Suprapubic skin (tissue), 4 donors: ENCODE measurements around the gene RNF175. TPM values are rescaled to one million over a fixed set of nuclear protein-coding genes. Genes with fewer than 3 reads are reported as not detected.

Experiments used
- DNase-seq, 2 donors: peaks; one replicate each; pipeline ENCODE4 v3.0.0-alpha.2; 2019; ENCODE audit warnings: low spot score in 2 of 2
- H3K27ac ChIP-seq: fragments of 200-600 bp; sonication (generic); one replicate; pipeline ENCODE4 v1.5.1; 2019
- H3K27me3 ChIP-seq: fragments of 200-600 bp; sonication (generic); one replicate; pipeline ENCODE4 v1.5.1; 2019
- H3K36me3 ChIP-seq: fragments of 200-600 bp; sonication (generic); one replicate; pipeline ENCODE4 v1.5.1; 2019
- H3K4me1 ChIP-seq: fragments of 200-600 bp; sonication (generic); one replicate; pipeline ENCODE4 v1.5.1; 2019
- H3K4me3 ChIP-seq: fragments of 200-600 bp; sonication (generic); one replicate; pipeline ENCODE4 v1.5.1; 2019; ENCODE audit warnings: mild to moderate bottlenecking
- H3K9me3 ChIP-seq: fragments of 200-600 bp; sonication (generic); one replicate; pipeline ENCODE4 v1.5.1; 2019
- CTCF ChIP-seq, 2 donors: fragments of 200-600 bp in 1 of 2; fragments of 450-650 bp in 1 of 2; sonication (generic) in 1 of 2; IDR thresholded peaks; one replicate each; pipeline ENCODE4 v1.5.1; 2016 to 2019; ENCODE audit warnings: antibody characterized with exemption in 2 of 2, mild to moderate bottlenecking in 1 of 2, moderate library complexity in 1 of 2
- EP300 ChIP-seq: sonication (generic); formaldehyde crosslinking; IDR thresholded peaks from one replicate; pipeline ENCODE4 v1.6.1; 2017; ENCODE audit warnings: antibody characterized with exemption
- POLR2A ChIP-seq, 2 donors: fragments of 450-650 bp; IDR thresholded peaks; one replicate each; pipeline ENCODE4 v1.6.1; 2017; ENCODE audit warnings: antibody characterized with exemption in 2 of 2, mild to moderate bottlenecking in 2 of 2, moderate library complexity in 2 of 2
- POLR2AphosphoS5 ChIP-seq, 3 donors: sonication (generic); formaldehyde crosslinking; IDR thresholded peaks; one replicate each; pipeline ENCODE4 v1.6.1; 2017; ENCODE audit warnings: antibody characterized with exemption in 3 of 3
- WGBS: methylation state at CpG from one replicate; pipeline ENCODE4 v1.1.5; 2018; 5-methylcytosine and 5-hydroxymethylcytosine counted together
- total RNA-seq, 4 donors: library from RNA; depleted of rRNA; stranded (reverse); fragments of >200 nt; gene quantifications; one replicate each; pipeline ENCODE4 v1.1.0, GENCODE V29; 2016

Gene RNF175
- not detected for total RNA-seq

GRCh38 chr4:153759407-153760316 is at the start of gene RNF175:
RNF175 (minus strand) TSS chr4:153760024; CDS start chr4:153759862, 162 bp downstream.
- WGBS = 11% methylated on average over 37 of the region's 76 CpGs
- peaks cover 13% of the 10 kb centered on the region for H3K4me1 ChIP-seq
- no peak for TF ChIP-seq POLR2AphosphoS5 (IDR thresholded peaks at IDR 0.05)
- TF ChIP-seq EP300 = no peak
- no peak for TF ChIP-seq POLR2A (IDR thresholded peaks at IDR 0.05)
- TF ChIP-seq CTCF (IDR thresholded peaks at IDR 0.05) = no peak
- peak within 1 kb of the TSS; percentile 68 for H3K4me3 ChIP-seq
- H3K27ac ChIP-seq = no peak within 1 kb of the TSS
- H3K36me3 ChIP-seq = no peaks in the 10 kb centered on the region
- H3K27me3 ChIP-seq = peaks cover 13% of the 10 kb centered on the region
- H3K9me3 ChIP-seq = no peaks in the 10 kb centered on the region
- DNase-seq = no peak

GRCh38 chr4:153809307-153809706 is 49.5 kb upstream of the RNF175 start:
- H3K27me3 ChIP-seq = no peaks in the 10 kb centered on the region
- no peaks in the 10 kb centered on the region for H3K9me3 ChIP-seq
- no peak for TF ChIP-seq EP300
- no peak for TF ChIP-seq POLR2A (IDR thresholded peaks at IDR 0.05)
- no peak for TF ChIP-seq POLR2AphosphoS5 (IDR thresholded peaks at IDR 0.05)
- TF ChIP-seq CTCF (IDR thresholded peaks at IDR 0.05) = no peak
- H3K4me3 ChIP-seq = no peak overlapping the region
- H3K4me1 ChIP-seq = no peaks in the 10 kb centered on the region
- H3K36me3 ChIP-seq = no peaks in the 10 kb centered on the region
- no peak overlapping the region for H3K27ac ChIP-seq
- DNase-seq = no peak

- no peak for DNase-seq
- Histone ChIP-seq H3K36me3 (no peaks in the 10 kb centered on the region), H3K4me1 (no peaks in the 10 kb centered on the region), H3K9me3 (no peaks in the 10 kb centered on the region), H3K27me3 (no peaks in the 10 kb centered on the region), H3K27ac (no peak overlapping the region), H3K4me3 (no peak overlapping the region)
- no peak for TF ChIP-seq CTCF (IDR thresholded peaks at IDR 0.05)
- WGBS = 84% methylated on average over 1 of the region's 1 CpG
These were observed 48.4 kb upstream of the RNF175 start for GRCh38 chr4:153808175-153808574.

- Histone ChIP-seq H3K27ac (no peak overlapping the region), H3K4me1 (no peaks in the 10 kb centered on the region), H3K27me3 (no peaks in the 10 kb centered on the region), H3K4me3 (no peak overlapping the region), H3K36me3 (no peaks in the 10 kb centered on the region), H3K9me3 (no peaks in the 10 kb centered on the region)
- WGBS = 93% methylated on average over 19 of the region's 30 CpGs
- no peak for DNase-seq
- TF ChIP-seq POLR2A (IDR thresholded peaks at IDR 0.05) (no peak), EP300 (no peak), CTCF (IDR thresholded peaks at IDR 0.05) (no peak), POLR2AphosphoS5 (IDR thresholded peaks at IDR 0.05) (no peak)
These were observed 46.2 kb upstream of the RNF175 start for GRCh38 chr4:153806073-153806472.

GRCh38 chr4:153804722-153805121 is 44.9 kb upstream of the RNF175 start:
- no peaks in the 10 kb centered on the region for H3K9me3 ChIP-seq
- H3K4me1 ChIP-seq = no peaks in the 10 kb centered on the region
- TF ChIP-seq POLR2A (IDR thresholded peaks at IDR 0.05) = no peak
- no peak for TF ChIP-seq CTCF (IDR thresholded peaks at IDR 0.05)
- no peak for TF ChIP-seq POLR2AphosphoS5 (IDR thresholded peaks at IDR 0.05)
- TF ChIP-seq EP300 = no peak
- H3K4me3 ChIP-seq = no peak overlapping the region
- no peaks in the 10 kb centered on the region for H3K36me3 ChIP-seq
- no peak for DNase-seq
- no peak overlapping the region for H3K27ac ChIP-seq
- 31% methylated on average over 3 of the region's 3 CpGs for WGBS
- no peaks in the 10 kb centered on the region for H3K27me3 ChIP-seq
